ENCODE measurements around the gene PSMD7. TPM values are rescaled to one million over a fixed set of nuclear protein-coding genes. Genes with fewer than 3 reads are reported as not detected.
A peak's percentile ranks its signal among the peaks of the same experiment; 100 is the strongest.

Gene PSMD7
- total and polyA plus RNA-seq, 2 donors (not counting 1 experiment from before 2014, with no cell fraction given), result 65.9 to 196 TPM

DNA sequence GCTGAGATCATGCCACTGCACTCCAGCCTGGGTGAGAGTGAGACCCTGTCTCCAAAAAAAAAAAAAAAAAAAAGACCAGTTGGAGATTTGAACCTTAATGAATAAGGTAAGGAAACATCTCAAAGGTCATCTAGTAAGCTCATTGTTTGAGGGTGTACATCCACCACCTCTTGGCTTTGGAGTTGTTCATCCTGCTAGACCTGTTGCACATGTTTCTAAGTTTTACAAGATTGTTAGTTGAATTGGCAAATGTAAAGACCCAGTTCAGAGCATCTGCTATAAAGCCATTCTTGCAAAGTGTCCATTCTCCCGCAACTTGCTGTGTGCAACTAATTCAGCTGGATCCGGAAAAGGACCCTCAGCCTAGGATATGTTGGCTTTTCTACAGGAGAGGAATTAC lies 1.5 kb downstream of the PSMD7 start:
- no peak overlapping the region for H3K9ac ChIP-seq (ENCODE audit: insufficient read depth, low read length)

DNA sequence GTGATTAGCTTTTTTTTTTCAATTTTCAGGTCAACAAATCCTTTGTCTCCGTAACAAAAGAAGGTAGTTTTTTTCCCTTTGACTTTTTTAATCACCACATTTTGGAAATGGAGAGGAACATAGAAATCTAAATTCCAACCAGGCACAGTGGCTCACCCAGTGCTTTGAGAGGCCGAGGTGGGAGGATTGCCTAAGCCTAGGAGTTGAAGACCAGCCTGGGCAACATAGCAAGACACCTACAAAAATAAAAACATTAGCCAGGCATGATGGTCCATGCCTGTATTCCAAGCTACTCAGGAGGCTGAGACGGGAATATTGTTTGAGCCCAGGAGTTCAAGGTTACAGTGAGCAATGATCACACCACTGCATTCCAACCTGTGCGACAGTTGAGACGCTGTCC lies 5.7 kb downstream of the PSMD7 start:
- no peak for TF ChIP-seq EZH2 (IDR thresholded peaks at IDR 0.05; ENCODE audit: low read length, missing control alignments)
- TF ChIP-seq, protein P1, sequence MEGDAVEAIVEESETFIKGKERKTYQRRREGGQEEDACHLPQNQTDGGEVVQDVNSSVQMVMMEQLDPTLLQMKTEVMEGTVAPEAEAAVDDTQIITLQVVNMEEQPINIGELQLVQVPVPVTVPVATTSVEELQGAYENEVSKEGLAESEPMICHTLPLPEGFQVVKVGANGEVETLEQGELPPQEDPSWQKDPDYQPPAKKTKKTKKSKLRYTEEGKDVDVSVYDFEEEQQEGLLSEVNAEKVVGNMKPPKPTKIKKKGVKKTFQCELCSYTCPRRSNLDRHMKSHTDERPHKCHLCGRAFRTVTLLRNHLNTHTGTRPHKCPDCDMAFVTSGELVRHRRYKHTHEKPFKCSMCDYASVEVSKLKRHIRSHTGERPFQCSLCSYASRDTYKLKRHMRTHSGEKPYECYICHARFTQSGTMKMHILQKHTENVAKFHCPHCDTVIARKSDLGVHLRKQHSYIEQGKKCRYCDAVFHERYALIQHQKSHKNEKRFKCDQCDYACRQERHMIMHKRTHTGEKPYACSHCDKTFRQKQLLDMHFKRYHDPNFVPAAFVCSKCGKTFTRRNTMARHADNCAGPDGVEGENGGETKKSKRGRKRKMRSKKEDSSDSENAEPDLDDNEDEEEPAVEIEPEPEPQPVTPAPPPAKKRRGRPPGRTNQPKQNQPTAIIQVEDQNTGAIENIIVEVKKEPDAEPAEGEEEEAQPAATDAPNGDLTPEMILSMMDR (conservative IDR thresholded peaks at IDR 0.05 in 1 of 2, IDR thresholded peaks at IDR 0.05 in 1 of 2; ENCODE audit: low read depth in 1 of 2, low read length in 2 of 2), result no peak
- Histone ChIP-seq H3K9me3 (ENCODE audit: control insufficient read depth, insufficient read depth, low read depth, low read length) (no peaks in the 10 kb centered on the region), H3K36me3 (ENCODE audit: control insufficient read depth, insufficient read depth, low read length) (peaks cover 25% of the 10 kb centered on the region), H3K4me2 (ENCODE audit: extremely low read depth, insufficient read depth, low read length) (no peak overlapping the region), H3K79me2 (ENCODE audit: control insufficient read depth, insufficient read depth, low read length) (peaks cover 32% of the 10 kb centered on the region), H3K4me3 (replicated peaks in 1 of 4; ENCODE audit: control extremely low read depth in 1 of 4, insufficient read depth in 1 of 4, low read depth in 3 of 4, low read length in 4 of 4) (no peak overlapping the region), H3K4me1 (ENCODE audit: control insufficient read depth, extremely low read depth, insufficient read depth, low read length) (peaks cover 4% of the 10 kb centered on the region), H3K9ac (ENCODE audit: insufficient read depth, low read length) (no peak overlapping the region), H2AFZ (ENCODE audit: low read length) (no peak overlapping the region), H3K27me3 (ENCODE audit: control insufficient read depth, insufficient read depth, low read length) (no peaks in the 10 kb centered on the region), H3K27ac (ENCODE audit: insufficient read depth, low read length) (no peak overlapping the region), H4K20me1 (ENCODE audit: control insufficient read depth, extremely low read depth, insufficient read depth, low read length) (no peaks in the 10 kb centered on the region)
- DNase-seq (ENCODE audit: low read depth in 2 of 2), result no peak

More for the DNA sequence above, 1.5 kb downstream of the PSMD7 start:
- H3K36me3 ChIP-seq (ENCODE audit: control insufficient read depth, insufficient read depth, low read length), result peaks cover 9% of the 10 kb centered on the region
- no peaks in the 10 kb centered on the region for H4K20me1 ChIP-seq (ENCODE audit: control insufficient read depth, extremely low read depth, insufficient read depth, low read length)
- peaks cover 4% of the 10 kb centered on the region for H3K4me1 ChIP-seq (ENCODE audit: control insufficient read depth, extremely low read depth, insufficient read depth, low read length)
- no peak overlapping the region for H3K27ac ChIP-seq (ENCODE audit: insufficient read depth, low read length)
- peak overlapping the region; percentile 68 to 100 (median 92) for H3K4me3 ChIP-seq (replicated peaks in 1 of 4; ENCODE audit: control extremely low read depth in 1 of 4, insufficient read depth in 1 of 4, low read depth in 3 of 4, low read length in 4 of 4)
- H3K27me3 ChIP-seq (ENCODE audit: control insufficient read depth, insufficient read depth, low read length), result no peaks in the 10 kb centered on the region
- H3K9me3 ChIP-seq (ENCODE audit: control insufficient read depth, insufficient read depth, low read depth, low read length), result no peaks in the 10 kb centered on the region
- peak overlapping the region; percentile 92 for H3K4me2 ChIP-seq (ENCODE audit: extremely low read depth, insufficient read depth, low read length)
- no peak overlapping the region for H2AFZ ChIP-seq (ENCODE audit: low read length)
- peaks cover 39% of the 10 kb centered on the region for H3K79me2 ChIP-seq (ENCODE audit: control insufficient read depth, insufficient read depth, low read length)
- TF ChIP-seq, protein P1 (conservative IDR thresholded peaks at IDR 0.05 in 1 of 2, IDR thresholded peaks at IDR 0.05 in 1 of 2; ENCODE audit: low read depth in 1 of 2, low read length in 2 of 2), result no peak
- no peak for TF ChIP-seq EZH2 (IDR thresholded peaks at IDR 0.05; ENCODE audit: low read length, missing control alignments)
- no peak for DNase-seq (ENCODE audit: low read depth in 2 of 2)

DNA sequence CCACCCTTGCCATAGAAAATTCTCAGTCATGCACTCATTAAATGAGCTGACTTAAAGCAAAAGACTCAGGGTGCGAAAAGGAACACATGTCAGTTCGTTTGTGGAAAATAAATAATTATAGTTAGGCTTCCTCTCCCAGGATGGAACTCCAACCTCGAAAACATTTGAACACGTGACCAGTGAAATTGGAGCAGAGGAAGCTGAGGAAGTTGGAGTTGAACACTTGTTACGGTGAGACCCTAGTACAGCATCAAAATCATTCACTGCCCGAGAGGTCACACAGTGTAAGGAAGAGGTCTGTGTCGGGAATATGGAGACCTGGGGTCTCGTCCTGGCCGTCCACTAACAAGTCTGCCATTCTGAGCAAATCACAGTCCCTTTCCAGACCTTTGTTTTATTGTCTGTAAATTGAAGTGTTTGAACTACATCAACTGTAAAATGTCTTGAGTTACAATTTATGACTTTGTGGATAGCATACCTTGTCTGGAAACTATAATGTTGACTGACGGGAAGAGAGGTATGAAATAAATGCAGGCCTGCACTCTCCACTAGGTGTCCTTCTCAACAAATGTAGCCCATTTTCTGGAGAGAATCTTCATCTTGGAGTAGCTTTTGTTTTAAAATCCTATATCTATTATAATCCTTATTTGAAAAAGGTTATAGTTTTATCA lies 7.7 kb downstream of the PSMD7 start:
- peaks cover 13% of the 10 kb centered on the region for H3K79me2 ChIP-seq (ENCODE audit: control insufficient read depth, insufficient read depth, low read length)
- H3K36me3 ChIP-seq (ENCODE audit: control insufficient read depth, insufficient read depth, low read length), result peaks cover 23% of the 10 kb centered on the region
- DNase-seq (ENCODE audit: low read depth in 2 of 2), result no peak
- no peaks in the 10 kb centered on the region for H3K9me3 ChIP-seq (ENCODE audit: control insufficient read depth, insufficient read depth, low read depth, low read length)
- no peaks in the 10 kb centered on the region for H3K4me1 ChIP-seq (ENCODE audit: control insufficient read depth, extremely low read depth, insufficient read depth, low read length)
- no peak overlapping the region for H3K4me3 ChIP-seq (replicated peaks in 1 of 4; ENCODE audit: control extremely low read depth in 1 of 4, insufficient read depth in 1 of 4, low read depth in 3 of 4, low read length in 4 of 4)
- no peak overlapping the region for H2AFZ ChIP-seq (ENCODE audit: low read length)
- H3K4me2 ChIP-seq (ENCODE audit: extremely low read depth, insufficient read depth, low read length), result no peak overlapping the region
- H3K27ac ChIP-seq (ENCODE audit: insufficient read depth, low read length), result no peak overlapping the region
- no peaks in the 10 kb centered on the region for H4K20me1 ChIP-seq (ENCODE audit: control insufficient read depth, extremely low read depth, insufficient read depth, low read length)
- TF ChIP-seq EZH2 (IDR thresholded peaks at IDR 0.05; ENCODE audit: low read length, missing control alignments), result no peak
- TF ChIP-seq, protein P1 (conservative IDR thresholded peaks at IDR 0.05 in 1 of 2, IDR thresholded peaks at IDR 0.05 in 1 of 2; ENCODE audit: low read depth in 1 of 2, low read length in 2 of 2), result peak; percentile 16 to 46
- no peak overlapping the region for H3K9ac ChIP-seq (ENCODE audit: insufficient read depth, low read length)
- no peaks in the 10 kb centered on the region for H3K27me3 ChIP-seq (ENCODE audit: control insufficient read depth, insufficient read depth, low read length)
